ENCODE measurements around the gene TUBB. TPM values are rescaled to one million over a fixed set of nuclear protein-coding genes. Genes with fewer than 3 reads are reported as not detected.
"Not testable (repeated sequence)": the region's sequence is repeated elsewhere in the genome, so short reads cannot be mapped to it uniquely, and the experiment has no call there.

The TUBB gene
- total RNA-seq, 2 experiments from 2014 or later: 1,168 to 1,207 TPM

DNA sequence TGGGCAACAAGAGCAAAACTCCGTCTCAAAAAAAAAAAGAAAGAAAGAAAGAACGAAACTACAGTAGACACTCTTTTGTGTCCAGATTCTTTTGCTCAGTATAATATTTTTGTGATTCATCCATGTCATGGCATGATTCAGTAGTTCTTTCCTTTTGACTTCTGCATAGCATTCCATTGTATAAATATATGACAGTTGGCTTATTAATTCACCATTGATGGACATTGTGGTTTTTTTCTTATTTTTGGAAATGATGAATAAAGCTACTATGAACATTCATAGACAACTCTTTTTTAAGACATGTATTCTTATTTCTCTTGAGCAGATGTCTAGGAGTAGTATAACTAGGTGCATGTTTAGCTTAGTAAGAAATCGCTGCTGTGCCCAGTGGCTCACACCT is 34.5 kb downstream of the TUBB start:
- Mint-ChIP-seq H3K4me1 (peaks cover 15% of the 10 kb centered on the region), H3K27me3 (no peaks in the 10 kb centered on the region), H3K9me3 (no peaks in the 10 kb centered on the region), H3K27ac (no peak overlapping the region), H3K4me3 (no peak overlapping the region), H3K36me3 (no peaks in the 10 kb centered on the region)
- ATAC-seq (ENCODE audit: low read depth) (no peak), DNase-seq (no peak)
- POLR2A ChIA-PET: no interaction called here

DNA sequence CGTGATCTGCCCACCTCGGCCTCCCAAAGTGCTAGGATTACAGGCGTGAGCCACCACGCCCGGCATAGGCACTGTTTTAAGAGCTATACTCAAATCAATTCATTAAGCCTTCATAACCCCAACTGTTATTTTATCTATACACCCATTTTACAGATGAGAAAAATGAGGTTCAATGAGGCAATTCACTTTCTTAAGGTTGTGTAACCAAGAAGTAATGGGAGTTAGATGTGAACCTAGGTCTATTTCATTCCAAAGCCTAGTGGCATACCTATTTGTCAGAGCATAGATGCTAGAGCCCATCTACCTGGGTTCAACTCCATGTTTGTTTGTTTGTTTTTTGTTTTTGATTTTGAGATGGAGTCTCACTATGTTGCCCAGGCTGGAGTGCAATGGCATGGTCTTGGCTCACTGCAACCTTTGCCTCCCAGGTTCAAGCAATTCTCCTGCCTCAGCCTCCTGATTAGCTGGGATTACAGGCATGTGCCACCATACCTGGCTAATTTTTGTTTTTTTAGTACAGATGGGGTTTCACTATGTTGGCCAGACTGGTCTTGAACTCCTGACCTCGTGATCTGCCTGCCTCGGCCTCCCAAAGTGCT is 36.4 kb downstream of the TUBB start:
- not testable (repeated sequence) for H3K9me3 Mint-ChIP-seq; H3K27ac Mint-ChIP-seq; H3K36me3 Mint-ChIP-seq; DNase-seq; H3K4me3 Mint-ChIP-seq; ATAC-seq (ENCODE audit: low read depth); H3K27me3 Mint-ChIP-seq
- peaks cover 11% of the 10 kb centered on the region for H3K4me1 Mint-ChIP-seq
- POLR2A ChIA-PET: interaction anchor here (0.6 to 1.6 kb wide), 3 partner anchors 10 to 16 kb away, joined by 3 to 6 read pairs (median 5); no protein-coding TSS in a partner anchor

DNA sequence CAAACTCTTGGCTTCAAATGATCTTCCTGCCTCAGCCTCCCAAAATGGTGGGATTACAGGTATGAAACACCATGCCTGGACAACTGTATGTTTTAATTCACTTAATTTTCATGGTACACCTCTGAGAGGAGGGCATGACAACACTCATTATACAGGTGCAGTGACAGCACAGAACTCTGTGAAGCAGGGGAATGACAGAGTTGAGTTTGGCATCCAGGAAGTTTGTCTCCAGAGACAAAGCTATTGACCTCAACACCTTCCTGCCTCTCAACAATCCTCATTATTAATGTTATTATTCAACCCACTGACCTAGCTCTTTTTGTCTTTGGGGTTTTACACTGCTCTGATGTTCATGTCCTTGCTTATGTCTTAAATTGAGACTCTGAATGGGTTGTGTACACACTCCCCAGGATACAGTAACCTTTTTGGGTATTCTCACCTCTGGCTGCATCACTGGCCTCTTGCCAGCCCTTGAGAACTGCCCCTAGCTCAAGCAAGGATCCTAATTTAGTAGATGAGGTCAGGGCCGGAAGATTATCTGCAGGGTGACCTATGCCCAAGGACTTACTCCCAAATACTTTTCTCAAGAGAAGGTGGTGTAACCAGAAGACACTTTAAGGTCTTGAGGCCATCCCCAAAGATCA is 37.2 kb downstream of the TUBB start:
- Mint-ChIP-seq H3K4me1 (peaks cover 11% of the 10 kb centered on the region), H3K27me3 (no peaks in the 10 kb centered on the region), H3K36me3 (peaks cover 4% of the 10 kb centered on the region), H3K4me3 (no peak overlapping the region), H3K9me3 (peaks cover 3% of the 10 kb centered on the region), H3K27ac (no peak overlapping the region)
- POLR2A ChIA-PET: interaction anchor here (1.0 to 1.8 kb wide), 3 partner anchors 9 to 16 kb away, joined by 4 to 7 read pairs (median 5); no protein-coding TSS in a partner anchor
- ATAC-seq (ENCODE audit: low read depth): no peak
- no peak for DNase-seq

DNA sequence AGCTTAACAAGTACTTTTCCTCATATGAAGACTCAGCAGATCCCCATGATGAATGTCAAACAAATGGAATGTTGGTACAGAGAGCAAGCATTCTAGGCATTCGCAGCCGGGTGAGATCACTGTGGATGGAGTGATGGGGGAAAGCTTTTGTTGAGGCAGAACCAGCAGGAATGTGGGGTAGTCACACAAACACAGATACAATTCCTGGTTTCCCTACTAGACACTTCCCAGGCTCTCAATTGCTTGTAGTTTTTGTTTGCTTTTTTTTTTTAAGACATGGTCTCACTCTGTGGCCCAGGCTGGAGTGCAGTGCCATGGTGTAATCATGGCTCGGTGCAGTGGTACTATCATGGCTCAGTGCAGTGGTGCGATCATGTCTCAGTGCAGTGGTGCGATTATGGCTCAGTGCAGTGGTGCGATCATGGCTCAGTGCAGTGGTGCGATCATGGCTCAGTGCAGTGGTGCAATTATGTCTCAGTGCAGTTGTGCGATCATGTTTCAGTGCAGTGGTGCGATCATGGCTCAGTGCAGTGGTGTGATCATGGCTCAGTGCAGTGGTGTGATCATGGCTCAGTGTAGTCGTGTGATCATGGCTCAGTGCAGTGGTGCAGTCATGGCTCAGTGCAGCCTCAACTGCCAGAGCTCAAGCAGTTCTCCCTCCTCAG is 39.6 kb downstream of the TUBB start:
- Mint-ChIP-seq H3K9me3 (peaks cover 3% of the 10 kb centered on the region), H3K36me3 (peaks cover 10% of the 10 kb centered on the region), H3K27ac (no peak overlapping the region), H3K4me3 (no peak overlapping the region), H3K4me1 (peaks cover 27% of the 10 kb centered on the region), H3K27me3 (no peaks in the 10 kb centered on the region)
- ATAC-seq (ENCODE audit: low read depth): no peak
- DNase-seq: no peak
- POLR2A ChIA-PET: interaction anchor here (0.9 kb wide), 1 partner anchor 34 kb away, joined by 3 read pairs; no protein-coding TSS in a partner anchor

DNA sequence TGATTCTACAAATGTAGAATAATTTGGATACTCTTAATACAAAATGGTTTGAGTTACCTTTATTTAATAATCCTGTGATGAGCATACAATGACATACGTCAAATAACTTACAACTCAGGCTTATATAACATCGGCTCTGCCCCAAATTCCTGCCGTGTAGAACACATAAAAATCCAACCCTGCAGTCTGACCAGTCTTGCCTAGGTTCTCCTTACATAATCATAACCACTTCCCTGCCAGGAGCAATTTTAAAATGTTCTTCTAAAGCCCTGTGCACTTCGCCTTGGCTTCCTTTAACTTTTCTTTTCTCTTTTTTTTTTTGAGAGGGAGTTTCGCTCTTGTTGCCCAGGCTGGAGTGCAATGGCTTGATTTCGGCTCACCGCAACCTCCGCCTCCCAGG is 40.4 kb downstream of the TUBB start:
- peaks cover 3% of the 10 kb centered on the region for H3K9me3 Mint-ChIP-seq
- H3K27me3 Mint-ChIP-seq: no peaks in the 10 kb centered on the region
- peaks cover 31% of the 10 kb centered on the region for H3K4me1 Mint-ChIP-seq
- no peak overlapping the region for H3K4me3 Mint-ChIP-seq
- DNase-seq (no peak), ATAC-seq (ENCODE audit: low read depth) (no peak)
- H3K36me3 Mint-ChIP-seq: peaks cover 11% of the 10 kb centered on the region
- POLR2A ChIA-PET: no interaction called here
- no peak overlapping the region for H3K27ac Mint-ChIP-seq

DNA sequence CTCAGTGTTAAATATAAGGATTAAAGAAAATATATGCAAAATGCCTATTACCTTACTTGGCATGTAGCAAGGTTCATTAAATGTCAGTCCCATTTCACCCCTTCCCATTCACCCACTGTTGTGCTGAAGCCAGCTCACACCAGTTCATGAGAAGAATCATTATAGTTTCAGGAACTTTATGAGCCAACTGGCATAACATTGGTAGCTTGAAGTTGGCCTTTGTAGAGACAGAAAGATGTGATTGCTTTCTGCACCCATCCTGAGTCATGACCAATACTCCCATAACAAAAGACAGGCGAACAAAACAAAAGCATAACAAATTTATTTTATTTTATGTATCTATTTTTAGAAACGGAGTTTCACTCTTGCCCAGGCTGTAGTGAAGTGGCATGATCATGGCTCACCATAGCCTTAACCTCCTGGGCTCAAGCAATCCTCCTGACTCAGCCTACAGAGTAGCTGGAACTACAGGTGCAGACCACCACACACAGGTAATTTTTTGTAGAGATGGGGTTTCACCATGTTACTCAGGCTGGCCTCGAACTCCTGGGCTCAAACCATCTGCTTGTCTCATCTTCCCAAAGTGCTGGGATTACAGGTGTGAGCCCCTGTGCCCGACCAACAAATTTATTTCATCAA is 41.8 kb downstream of the TUBB start:
- Mint-ChIP-seq H3K36me3 (peaks cover 15% of the 10 kb centered on the region), H3K4me3 (no peak overlapping the region), H3K4me1 (peaks cover 37% of the 10 kb centered on the region), H3K27ac (no peak overlapping the region), H3K9me3 (peaks cover 3% of the 10 kb centered on the region), H3K27me3 (no peaks in the 10 kb centered on the region)
- no peak for DNase-seq
- ATAC-seq (ENCODE audit: low read depth): no peak
- POLR2A ChIA-PET: interaction anchor here (0.7 kb wide), 1 partner anchor 13 kb away, joined by 5 read pairs; no protein-coding TSS in a partner anchor

DNA sequence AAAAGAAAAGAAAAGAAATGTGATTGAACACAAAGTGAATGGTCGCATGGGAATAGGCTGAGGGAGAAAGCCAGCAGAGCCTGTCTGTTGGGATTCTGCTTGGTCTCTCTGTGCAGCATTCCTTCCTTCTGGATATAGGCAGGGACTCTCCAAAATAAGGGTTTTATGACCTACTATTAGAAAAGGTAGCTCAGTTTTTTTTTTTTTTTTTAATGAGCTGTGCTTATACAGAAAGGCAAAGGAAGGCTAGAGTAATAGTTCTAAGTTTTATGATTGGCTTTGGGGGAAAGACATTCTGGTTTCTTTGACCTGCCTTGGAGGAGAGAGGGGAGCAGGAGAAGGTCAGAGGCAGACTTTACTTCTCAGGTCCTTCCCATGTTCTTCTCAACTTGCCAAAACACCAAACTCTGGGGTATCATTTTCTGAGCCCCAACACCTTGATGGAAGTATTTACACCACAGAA is 43.0 kb downstream of the TUBB start:
- H3K4me1 Mint-ChIP-seq: peaks cover 44% of the 10 kb centered on the region
- DNase-seq (no peak), ATAC-seq (ENCODE audit: low read depth) (no peak)
- H3K9me3 Mint-ChIP-seq: peaks cover 3% of the 10 kb centered on the region
- no peak overlapping the region for H3K4me3 Mint-ChIP-seq
- POLR2A ChIA-PET: interaction anchor here (0.6 to 1.0 kb wide), 2 partner anchors 19 to 29 kb away, joined by 3 read pairs; partner anchors contain the start of gene IER3
- peaks cover 15% of the 10 kb centered on the region for H3K36me3 Mint-ChIP-seq
- H3K27me3 Mint-ChIP-seq: no peaks in the 10 kb centered on the region
- peak overlapping the region; percentile 87 for H3K27ac Mint-ChIP-seq

DNA sequence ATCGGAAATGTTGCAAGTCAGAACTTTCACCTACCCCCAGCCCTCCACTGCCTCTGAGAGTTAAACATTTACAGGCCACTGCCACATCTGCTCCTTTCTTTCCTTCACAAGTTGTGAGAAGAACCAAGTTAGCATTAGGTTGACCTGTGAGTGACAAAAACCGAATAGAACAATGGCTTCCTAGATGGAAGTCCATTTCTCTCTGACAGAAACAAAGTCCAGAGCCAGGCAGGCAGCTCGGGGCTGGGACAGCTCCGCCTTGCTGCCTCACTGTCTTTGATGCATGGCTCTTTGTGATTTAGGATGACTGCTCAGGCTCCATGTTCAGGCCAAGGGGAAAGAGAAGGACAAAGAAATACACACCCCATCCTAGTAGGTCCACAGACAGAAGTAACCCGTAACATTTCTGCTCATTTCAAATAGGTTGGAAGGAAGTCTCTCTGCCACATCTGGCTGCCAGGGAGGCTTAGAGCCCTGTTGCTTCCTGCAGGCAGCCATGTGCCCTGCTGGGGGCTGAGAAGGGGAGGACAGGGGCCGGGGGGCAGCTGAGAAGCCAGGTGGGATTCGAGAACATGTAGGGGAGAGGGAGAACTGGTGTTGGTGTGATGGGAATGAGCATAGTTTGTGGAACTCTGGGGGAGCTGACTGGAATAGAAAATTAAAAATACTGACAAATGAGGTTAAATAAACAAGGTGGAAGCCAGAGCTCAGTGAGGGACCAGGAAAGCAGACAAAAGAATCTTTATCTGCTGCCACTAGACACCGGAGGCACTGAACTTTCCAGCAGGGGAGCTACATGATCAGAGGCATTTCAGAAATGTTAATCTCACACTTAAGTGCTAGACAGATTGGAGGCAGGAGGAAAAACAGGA is 43.7 kb downstream of the TUBB start:
- DNase-seq: no peak
- H3K4me1 Mint-ChIP-seq: peaks cover 50% of the 10 kb centered on the region
- peak overlapping the region; percentile 54 for H3K4me3 Mint-ChIP-seq
- peaks cover 3% of the 10 kb centered on the region for H3K9me3 Mint-ChIP-seq
- H3K36me3 Mint-ChIP-seq: peaks cover 15% of the 10 kb centered on the region
- peak; percentile 25 for ATAC-seq (ENCODE audit: low read depth)
- peak overlapping the region; percentile 87 for H3K27ac Mint-ChIP-seq
- POLR2A ChIA-PET: interaction anchor here (0.6 to 1.0 kb wide), 4 partner anchors 17 to 28 kb away, joined by 3 to 4 read pairs (median 3); partner anchors contain the start of gene IER3
- no peaks in the 10 kb centered on the region for H3K27me3 Mint-ChIP-seq

DNA sequence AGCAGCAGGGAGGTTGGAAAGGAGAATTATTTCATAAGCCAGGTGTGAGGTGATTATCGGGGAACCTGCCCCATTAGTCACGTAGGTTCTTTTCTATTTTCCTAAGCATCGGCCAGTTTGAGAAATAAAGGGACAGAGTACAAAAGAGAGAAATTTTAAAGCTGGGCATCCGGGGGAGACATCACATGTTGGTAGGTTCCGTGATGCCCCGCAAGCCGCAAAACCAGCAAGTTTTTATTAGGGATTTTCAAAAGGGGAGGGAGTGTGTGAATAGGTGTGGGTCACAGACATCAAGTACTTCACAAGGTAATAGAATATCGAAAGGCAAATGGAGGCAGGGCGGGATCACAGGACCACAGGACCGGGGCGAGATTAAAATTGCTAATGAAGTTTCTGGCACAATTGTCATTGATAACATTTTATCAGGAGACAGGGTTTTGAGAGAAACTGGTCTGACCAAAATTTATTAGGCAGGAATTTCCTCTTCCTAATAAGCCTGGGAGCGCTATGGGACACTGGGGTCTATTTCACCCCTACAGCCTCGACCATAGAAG is 44.4 kb downstream of the TUBB start:
- H3K36me3 Mint-ChIP-seq: peaks cover 15% of the 10 kb centered on the region
- H3K27me3 Mint-ChIP-seq; ATAC-seq (ENCODE audit: low read depth); DNase-seq; H3K9me3 Mint-ChIP-seq; H3K4me3 Mint-ChIP-seq: not testable (repeated sequence)
- peaks cover 54% of the 10 kb centered on the region for H3K4me1 Mint-ChIP-seq
- peak overlapping the region; percentile 87 for H3K27ac Mint-ChIP-seq
- POLR2A ChIA-PET: interaction anchor here (0.9 to 1.0 kb wide), 2 partner anchors 18 to 24 kb away, joined by 3 to 4 read pairs; no protein-coding TSS in a partner anchor

DNA sequence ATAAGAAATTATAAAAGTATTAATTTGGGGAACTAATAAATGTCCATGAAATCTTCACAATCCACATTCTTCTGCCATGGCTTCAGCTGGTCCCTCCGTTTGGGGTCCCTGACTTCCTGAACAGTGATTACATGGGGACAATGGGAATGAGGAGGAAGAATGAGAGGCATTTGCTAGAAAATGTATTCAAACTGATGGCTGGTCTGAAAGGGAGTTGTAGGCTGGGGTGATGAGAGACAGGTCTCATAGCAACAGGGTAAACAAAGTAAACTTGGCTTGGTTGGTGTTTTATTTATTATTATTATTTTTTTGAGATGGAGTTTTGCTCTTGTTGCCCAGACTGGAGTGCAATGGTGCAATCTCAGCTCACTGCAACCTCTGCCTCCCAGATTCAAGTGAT is 45.3 kb downstream of the TUBB start:
- Mint-ChIP-seq H3K36me3 (peaks cover 11% of the 10 kb centered on the region), H3K4me1 (peaks cover 62% of the 10 kb centered on the region)
- not testable (repeated sequence) for DNase-seq; ATAC-seq (ENCODE audit: low read depth); H3K27me3 Mint-ChIP-seq; H3K9me3 Mint-ChIP-seq; H3K4me3 Mint-ChIP-seq; H3K27ac Mint-ChIP-seq
- POLR2A ChIA-PET: interaction anchor here (6.1 kb wide), 1 partner anchor 23 kb away, joined by 60 read pairs; no protein-coding TSS in a partner anchor

DNA sequence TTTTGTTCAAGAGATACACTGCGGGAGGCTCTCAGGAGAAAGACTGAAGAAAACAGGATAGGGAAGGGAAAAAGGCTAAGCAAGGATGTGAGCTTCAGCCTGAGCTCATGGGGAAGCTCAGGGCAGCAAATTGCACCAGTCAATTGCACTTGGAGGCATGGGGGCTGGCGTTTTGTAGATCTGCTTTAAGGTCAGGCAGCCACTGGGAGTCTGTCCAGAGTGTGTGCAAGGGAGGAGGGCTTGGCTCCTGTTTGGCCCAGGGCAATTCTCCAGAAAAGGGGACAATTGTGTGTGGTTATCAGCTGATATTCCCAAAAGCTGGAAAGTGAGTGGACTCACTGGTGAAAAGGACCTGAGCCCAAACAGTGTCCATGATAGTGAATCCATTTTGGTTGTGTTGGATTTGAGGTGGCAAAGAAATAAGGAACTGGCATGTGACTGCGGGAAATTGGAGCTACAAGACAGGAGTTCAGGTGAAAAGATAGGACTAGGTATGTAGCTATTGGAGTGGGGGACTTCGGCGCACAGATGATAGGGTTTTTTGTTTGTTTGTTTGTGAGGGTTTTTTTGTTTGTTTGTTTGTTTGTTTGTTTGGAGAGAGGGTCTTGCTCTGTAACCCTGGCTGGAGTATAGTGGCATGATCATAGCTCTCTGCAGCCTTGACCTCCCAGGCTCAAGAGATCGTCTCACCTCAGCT is 46.5 kb downstream of the TUBB start:
- Mint-ChIP-seq H3K4me3 (peak overlapping the region; percentile 55), H3K4me1 (peaks cover 68% of the 10 kb centered on the region), H3K27ac (peak overlapping the region; percentile 93), H3K36me3 (peaks cover 13% of the 10 kb centered on the region), H3K27me3 (no peaks in the 10 kb centered on the region), H3K9me3 (no peaks in the 10 kb centered on the region)
- POLR2A ChIA-PET: interaction anchor here (0.9 to 6.1 kb wide), 9 partner anchors 9 to 27 kb away, joined by 3 to 60 read pairs (median 6); partner anchors contain the start of gene IER3
- ATAC-seq (ENCODE audit: low read depth) (no peak), DNase-seq (no peak)

Measured in activated naive CD8-positive, alpha-beta T cell treated with anti-CD3 and anti-CD28 coated beads, Interleukin-2, amount 10 ng/mL, durations not matched to agents 7 days and 5 days (primary cell).